ENCODE data around the gene MTHFD2L.

The MTHFD2L gene

GRCh38 chr4:74157561-74158465 lies at the start of gene MTHFD2L:
Gene MTHFD2L (plus strand): TSS chr4:74158118. CDS start chr4:74158139, 21 bp downstream.
- in situ Hi-C loops (cut with MboI; ENCODE audit: low sequenced_read_pairs), result no loop called here

GRCh38 chr4:74108457-74109115 lies 49.3 kb upstream of the MTHFD2L start:
- in situ Hi-C loops (cut with MboI; ENCODE audit: low sequenced_read_pairs), result no loop called here

- in situ Hi-C loops (cut with MboI; ENCODE audit: low sequenced_read_pairs), result no loop called here
These were observed 48.6 kb upstream of the MTHFD2L start for GRCh38 chr4:74109116-74109869.

GRCh38 chr4:74109870-74110605 lies 47.9 kb upstream of the MTHFD2L start:
- in situ Hi-C loops (cut with MboI; ENCODE audit: low sequenced_read_pairs), result no loop called here

GRCh38 chr4:74110670-74111069 lies 47.2 kb upstream of the MTHFD2L start:
- in situ Hi-C loops (cut with MboI; ENCODE audit: low sequenced_read_pairs), result no loop called here

- in situ Hi-C loops (cut with MboI; ENCODE audit: low sequenced_read_pairs), result no loop called here
These were observed 46.5 kb upstream of the MTHFD2L start for GRCh38 chr4:74111306-74111975.

- in situ Hi-C loops (cut with MboI; ENCODE audit: low sequenced_read_pairs), result no loop called here
These were observed 45.9 kb upstream of the MTHFD2L start for GRCh38 chr4:74111990-74112389.

GRCh38 chr4:74112399-74113105 lies 45.4 kb upstream of the MTHFD2L start:
- in situ Hi-C loops (cut with MboI; ENCODE audit: low sequenced_read_pairs), result no loop called here

GRCh38 chr4:74114234-74114633 lies 43.7 kb upstream of the MTHFD2L start:
- in situ Hi-C loops (cut with MboI; ENCODE audit: low sequenced_read_pairs), result no loop called here

- in situ Hi-C loops (cut with MboI; ENCODE audit: low sequenced_read_pairs), result no loop called here
These were observed 40.8 kb upstream of the MTHFD2L start for GRCh38 chr4:74117024-74117534.

GRCh38 chr4:74118600-74119338 lies 39.1 kb upstream of the MTHFD2L start:
- in situ Hi-C loops (cut with MboI; ENCODE audit: low sequenced_read_pairs), result no loop called here

GRCh38 chr4:74120086-74120485 lies 37.8 kb upstream of the MTHFD2L start:
- in situ Hi-C loops (cut with MboI; ENCODE audit: low sequenced_read_pairs), result no loop called here

- in situ Hi-C loops (cut with MboI; ENCODE audit: low sequenced_read_pairs), result no loop called here
These were observed 36.0 kb upstream of the MTHFD2L start for GRCh38 chr4:74121643-74122579.

- in situ Hi-C loops (cut with MboI; ENCODE audit: low sequenced_read_pairs), result no loop called here
These were observed 34.7 kb upstream of the MTHFD2L start for GRCh38 chr4:74123065-74123728.

GRCh38 chr4:74125029-74125428 lies 32.9 kb upstream of the MTHFD2L start:
- in situ Hi-C loops (cut with MboI; ENCODE audit: low sequenced_read_pairs), result loop anchor here (25.0 kb wide), 2 partner anchors 563 to 788 kb away; no protein-coding TSS in a partner anchor

GRCh38 chr4:74127745-74128144 lies 30.2 kb upstream of the MTHFD2L start:
- in situ Hi-C loops (cut with MboI; ENCODE audit: low sequenced_read_pairs), result loop anchor here (25.0 kb wide), 2 partner anchors 565 to 790 kb away; no protein-coding TSS in a partner anchor

GRCh38 chr4:74130843-74131242 lies 27.1 kb upstream of the MTHFD2L start:
- in situ Hi-C loops (cut with MboI; ENCODE audit: low sequenced_read_pairs), result loop anchor here (10.0 to 25.0 kb wide), 3 partner anchors 466 to 794 kb away; no protein-coding TSS in a partner anchor
